ENCODE results near the gene TTLL11.

- TF ChIP-seq, protein P1, sequence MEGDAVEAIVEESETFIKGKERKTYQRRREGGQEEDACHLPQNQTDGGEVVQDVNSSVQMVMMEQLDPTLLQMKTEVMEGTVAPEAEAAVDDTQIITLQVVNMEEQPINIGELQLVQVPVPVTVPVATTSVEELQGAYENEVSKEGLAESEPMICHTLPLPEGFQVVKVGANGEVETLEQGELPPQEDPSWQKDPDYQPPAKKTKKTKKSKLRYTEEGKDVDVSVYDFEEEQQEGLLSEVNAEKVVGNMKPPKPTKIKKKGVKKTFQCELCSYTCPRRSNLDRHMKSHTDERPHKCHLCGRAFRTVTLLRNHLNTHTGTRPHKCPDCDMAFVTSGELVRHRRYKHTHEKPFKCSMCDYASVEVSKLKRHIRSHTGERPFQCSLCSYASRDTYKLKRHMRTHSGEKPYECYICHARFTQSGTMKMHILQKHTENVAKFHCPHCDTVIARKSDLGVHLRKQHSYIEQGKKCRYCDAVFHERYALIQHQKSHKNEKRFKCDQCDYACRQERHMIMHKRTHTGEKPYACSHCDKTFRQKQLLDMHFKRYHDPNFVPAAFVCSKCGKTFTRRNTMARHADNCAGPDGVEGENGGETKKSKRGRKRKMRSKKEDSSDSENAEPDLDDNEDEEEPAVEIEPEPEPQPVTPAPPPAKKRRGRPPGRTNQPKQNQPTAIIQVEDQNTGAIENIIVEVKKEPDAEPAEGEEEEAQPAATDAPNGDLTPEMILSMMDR (IDR thresholded peaks at IDR 0.05; ENCODE audit: low read depth, low read length, poor library complexity, severe bottlenecking): no peak
- no peak for TF ChIP-seq EZH2phosphoT487 (IDR thresholded peaks at IDR 0.05; ENCODE audit: borderline replicate concordance, low read length)
These were observed 140.5 kb downstream of the TTLL11 start for GRCh38 chr9:121952611-121953010.

Measured in DOHH2 (cell line).